SIG-M5 (cell line): ENCODE measurements around the gene RAB40B.
"Not testable (repeated sequence)": the region's sequence is repeated elsewhere in the genome, so short reads cannot be mapped to it uniquely, and the experiment has no call there.

Source experiments
- DNase-seq: peaks from one replicate; lab custom pipeline; 2025; lab: John Stamatoyannopoulos, UW

Gene RAB40B

GRCh38 chr17:82667668-82668000 lies 30.9 kb downstream of the RAB40B start:
- DNase-seq, result no peak

- no peak for DNase-seq
Observed at GRCh38 chr17:82666931-82667667, 31.4 kb downstream of the RAB40B start.

- DNase-seq, result no peak
Observed at GRCh38 chr17:82665891-82666290, 32.6 kb downstream of the RAB40B start.

- no peak for DNase-seq
Observed at GRCh38 chr17:82665217-82665616, 33.3 kb downstream of the RAB40B start.

GRCh38 chr17:82664701-82665182 lies 33.8 kb downstream of the RAB40B start:
- no peak for DNase-seq

GRCh38 chr17:82664276-82664575 lies 34.3 kb downstream of the RAB40B start:
- DNase-seq, result no peak

GRCh38 chr17:82663381-82664275 lies 34.9 kb downstream of the RAB40B start:
- DNase-seq, result no peak

- no peak for DNase-seq
Observed at GRCh38 chr17:82662711-82663261, 35.7 kb downstream of the RAB40B start.

- no peak for DNase-seq
Observed at GRCh38 chr17:82661717-82662683, 36.5 kb downstream of the RAB40B start.

GRCh38 chr17:82659886-82660285 lies 38.6 kb downstream of the RAB40B start:
- DNase-seq, result no peak

GRCh38 chr17:82658796-82659452 lies 39.6 kb downstream of the RAB40B start:
- DNase-seq, result no peak

GRCh38 chr17:82658331-82658730 lies 40.2 kb downstream of the RAB40B start:
- DNase-seq, result no peak

- DNase-seq, result no peak
Observed at GRCh38 chr17:82657926-82658325, 40.6 kb downstream of the RAB40B start.

GRCh38 chr17:82656266-82656665 lies 42.2 kb downstream of the RAB40B start:
- DNase-seq, result no peak

GRCh38 chr17:82655523-82655922 lies 43.0 kb downstream of the RAB40B start:
- DNase-seq, result no peak

GRCh38 chr17:82655038-82655479 lies 43.4 kb downstream of the RAB40B start:
- no peak for DNase-seq

- DNase-seq, result not testable (repeated sequence)
Observed at GRCh38 chr17:82654611-82655010, 43.9 kb downstream of the RAB40B start.

- no peak for DNase-seq
Observed at GRCh38 chr17:82653651-82654528, 44.6 kb downstream of the RAB40B start.

- no peak for DNase-seq
Observed at GRCh38 chr17:82650723-82651122, 47.8 kb downstream of the RAB40B start.
